Right ventricle myocardium inferior (tissue), 1 donor: ENCODE data around the gene ITIH3. TPM values are rescaled to one million over a fixed set of nuclear protein-coding genes. Genes with fewer than 3 reads are reported as not detected.

Experiments
- ATAC-seq: fragments of 200-7000 bp; cut with Tn5 transposase; one replicate; pipeline ENCODE4 v1.9.1; 2020; ENCODE audit warnings: mild to moderate bottlenecking, moderate library complexity
- DNase-seq: peaks from one replicate; pipeline ENCODE4 v3.0.0; 2021; ENCODE audit errors: missing footprints
- intact Hi-C: fragments of 100-400 bp; cut with DNase I; formaldehyde crosslinking; loops from one replicate; pipeline ENCODE4 v1.11.0; 2022
- total RNA-seq: library from RNA; stranded (reverse); fragmentation: NEBNext Ultra II Directional; extraction: Animal tissue kit (Norgen Biotek cat#: 25700); gene quantifications from one replicate; pipeline ENCODE4 v1.2.1, GENCODE V29; 2021
- donor health status: DM: no; HTN: yes; CAD: no; lungs with severe emphysema.

Gene ITIH3
- total RNA-seq, 1 donor from 2014 or later, result 0.43 TPM

GRCh38 chr3:52816199-52816598 lies 21.6 kb downstream of the ITIH3 start:
- ATAC-seq, result no peak
- DNase-seq, result no peak
- intact Hi-C loops, result no loop called here

DNA sequence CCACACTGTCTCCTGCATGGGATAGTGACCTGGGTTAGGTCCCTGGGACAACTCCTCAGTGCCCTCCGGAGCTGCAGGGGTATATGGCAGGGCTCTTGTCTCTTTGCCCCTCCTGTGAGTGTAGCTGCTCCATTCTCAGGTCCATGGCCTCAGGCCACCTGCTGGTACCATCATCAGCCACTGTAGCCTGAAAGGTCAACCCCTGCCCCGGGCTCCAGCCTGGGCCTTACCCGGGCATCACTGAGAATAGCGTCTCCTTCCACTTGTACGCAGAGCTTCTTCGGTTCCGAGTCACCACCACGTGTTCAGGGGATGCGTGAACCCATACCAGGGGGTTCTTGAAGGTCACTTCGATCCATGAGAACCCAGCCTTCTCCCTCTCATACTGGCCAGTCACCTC lies 22.1 kb downstream of the ITIH3 start:
- intact Hi-C loops, result no loop called here
- DNase-seq (no peak), ATAC-seq (no peak)

- DNase-seq, result no peak
- intact Hi-C loops, result no loop called here
- no peak for ATAC-seq
Observed at GRCh38 chr3:52817221-52817620, 22.6 kb downstream of the ITIH3 start.

GRCh38 chr3:52817860-52818259 lies 23.3 kb downstream of the ITIH3 start:
- DNase-seq, result no peak
- intact Hi-C loops, result no loop called here
- peak; percentile 21 for ATAC-seq

- intact Hi-C loops, result no loop called here
- DNase-seq, result no peak
- ATAC-seq, result no peak
Observed at GRCh38 chr3:52819936-52820335, 25.3 kb downstream of the ITIH3 start.

DNA sequence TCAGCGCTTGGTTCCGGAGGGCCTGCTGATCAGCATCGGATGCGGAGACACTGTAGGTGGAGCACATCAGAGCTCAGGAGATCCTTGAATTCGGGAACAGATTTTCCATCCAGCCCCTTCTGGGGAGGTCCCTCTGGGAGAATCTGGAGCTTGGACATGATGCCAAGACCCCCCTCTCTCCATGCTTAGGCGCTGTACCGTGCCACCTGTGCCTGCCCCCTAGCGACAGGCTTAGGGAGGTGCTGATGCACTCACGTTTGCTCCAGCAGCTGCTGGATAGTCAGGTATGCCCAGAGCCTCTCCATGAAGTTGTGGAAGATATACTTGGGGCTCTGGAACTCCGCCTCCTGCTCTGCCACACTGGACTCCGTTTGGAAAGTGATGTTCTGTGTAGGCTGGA lies 26.1 kb downstream of the ITIH3 start:
- no peak for ATAC-seq
- no peak for DNase-seq
- intact Hi-C loops, result no loop called here

GRCh38 chr3:52822363-52822762 lies 27.8 kb downstream of the ITIH3 start:
- no peak for DNase-seq
- intact Hi-C loops, result no loop called here
- ATAC-seq, result no peak

DNA sequence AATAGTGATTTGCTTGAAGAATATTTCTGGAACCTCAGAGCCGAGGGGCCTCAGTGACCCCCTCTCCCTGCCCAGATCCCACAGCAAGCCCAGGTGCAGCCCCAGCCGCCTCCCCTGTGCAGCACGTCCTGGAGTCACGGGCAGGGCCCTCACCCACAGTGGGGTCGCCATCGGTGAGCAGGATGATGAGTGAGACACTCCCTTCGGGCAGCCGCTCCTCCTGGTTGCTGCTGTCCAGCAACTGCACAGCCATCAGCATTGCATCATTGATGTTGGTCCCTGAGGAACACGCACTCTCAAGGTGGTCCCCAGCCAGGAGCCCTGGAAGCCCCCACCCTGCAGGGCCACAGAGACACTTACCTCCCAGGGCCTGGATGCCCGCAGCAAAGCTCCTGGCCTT lies 29.4 kb downstream of the ITIH3 start:
- ATAC-seq (no peak), DNase-seq (peak; percentile 58)
- intact Hi-C loops, result no loop called here

DNA sequence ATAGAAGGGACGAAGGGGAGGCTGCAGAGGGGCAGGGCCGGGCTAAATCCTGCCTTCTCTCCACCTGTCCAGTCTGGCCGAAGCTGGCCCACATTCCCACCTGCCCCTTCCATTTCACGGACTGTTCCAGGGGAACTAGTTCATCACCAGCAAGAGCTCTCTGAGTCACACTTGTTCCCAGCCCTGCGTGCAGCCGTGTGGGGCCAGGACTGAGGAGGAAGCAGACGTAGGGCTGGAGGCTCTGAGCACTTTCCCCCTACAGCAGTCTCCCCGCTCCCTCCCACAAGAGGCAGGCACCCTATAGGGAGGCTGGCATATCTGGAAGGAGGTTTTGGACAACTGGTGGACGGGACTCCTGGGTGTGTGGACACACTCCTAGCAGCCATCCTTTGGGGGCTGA lies 32.8 kb downstream of the ITIH3 start:
- no peak for DNase-seq
- intact Hi-C loops, result no loop called here
- ATAC-seq, result no peak

DNA sequence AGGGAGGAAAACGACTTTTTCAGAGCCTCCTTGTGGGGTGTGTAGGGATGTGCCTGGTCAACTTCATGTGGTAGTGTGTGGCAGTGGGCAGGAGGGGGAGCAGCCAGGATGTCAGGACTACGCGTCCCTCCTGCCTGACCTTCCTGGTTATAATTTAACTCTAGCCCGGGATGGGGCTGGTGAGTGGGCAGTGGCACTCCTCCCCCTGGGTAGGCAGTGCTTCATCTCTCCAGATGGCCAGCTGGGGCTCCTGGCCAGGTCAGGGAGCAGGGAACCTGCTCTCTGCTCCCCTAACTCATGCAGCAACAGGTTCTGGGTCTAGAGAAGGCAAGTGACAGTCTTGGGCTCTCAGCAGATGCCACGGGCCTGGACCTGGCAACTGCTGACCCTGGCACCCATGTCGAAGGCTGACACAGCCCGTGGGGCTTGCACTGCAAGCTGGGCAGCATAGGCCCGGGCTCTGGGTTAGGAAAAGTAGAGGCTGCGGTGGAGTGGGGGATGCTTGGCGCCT lies 33.3 kb downstream of the ITIH3 start:
- intact Hi-C loops, result no loop called here
- DNase-seq (peak; percentile 13), ATAC-seq (no peak)

DNA sequence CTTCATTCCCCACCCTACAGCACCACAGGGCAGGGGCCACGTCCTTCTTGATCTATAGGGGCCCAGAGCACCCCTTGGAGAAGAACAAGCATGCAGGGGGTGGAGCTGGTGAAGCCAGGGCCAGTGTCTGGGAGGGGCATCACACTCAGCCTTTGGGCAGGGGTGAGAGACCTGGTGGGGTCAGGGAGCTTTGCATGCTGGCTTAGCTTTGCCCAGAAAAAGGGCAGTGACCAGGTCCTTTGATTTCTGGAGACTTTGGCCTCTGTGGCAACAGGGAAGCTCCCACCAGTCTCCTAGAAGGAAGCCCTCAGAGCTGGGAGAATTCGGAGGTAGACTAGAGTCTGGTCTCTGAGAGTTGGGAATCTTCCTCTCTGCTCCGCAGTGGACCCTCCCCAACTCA lies 34.9 kb downstream of the ITIH3 start:
- intact Hi-C loops, result no loop called here
- peak; percentile 3 for DNase-seq
- no peak for ATAC-seq

GRCh38 chr3:52829906-52830463 lies 35.4 kb downstream of the ITIH3 start:
- DNase-seq (peak; percentile 49), ATAC-seq (no peak)
- intact Hi-C loops, result no loop called here

DNA sequence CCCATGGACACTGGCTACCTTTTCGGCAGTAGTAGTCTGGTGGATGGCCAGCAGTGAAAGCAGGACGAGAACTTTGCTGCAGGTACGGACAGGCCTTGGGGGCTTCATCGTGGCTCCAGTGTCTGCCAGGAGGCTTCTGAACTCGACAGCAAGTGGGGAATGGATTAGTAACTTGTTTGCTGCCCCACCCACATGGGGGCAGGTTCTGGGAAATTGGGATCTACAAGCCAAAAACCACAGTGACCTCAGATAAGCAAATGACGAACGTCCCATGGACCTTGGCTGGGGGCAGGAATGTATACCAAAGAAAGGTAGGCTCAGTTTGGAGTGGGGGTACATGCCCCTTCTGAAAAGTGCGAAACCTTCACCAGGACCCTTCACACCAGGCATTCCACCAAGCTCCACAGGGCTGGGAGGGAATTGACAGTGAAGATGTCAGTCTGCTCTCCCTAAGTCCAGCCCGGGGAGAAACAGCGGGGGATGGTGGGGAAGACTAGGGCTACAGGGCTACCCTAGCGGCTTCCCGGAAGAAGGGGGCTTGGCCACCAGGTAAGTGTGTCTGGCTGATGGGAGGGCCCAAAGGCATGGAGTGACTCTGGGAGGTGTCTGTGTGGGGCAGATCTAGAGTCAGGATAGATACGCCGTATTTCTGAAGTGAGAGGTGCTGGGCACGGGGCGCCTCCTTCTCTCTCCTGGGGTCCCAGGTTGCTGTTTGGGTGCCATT lies 36.1 kb downstream of the ITIH3 start, which contains the start of gene ITIH4:
TSS of gene ITIH4 (minus strand) at position 138 of the 724 bp plus-strand sequence. CDS start at position 108, 30 bp downstream.
- no peak for ATAC-seq
- intact Hi-C loops, result no loop called here
- DNase-seq, result peak; percentile 46

DNA sequence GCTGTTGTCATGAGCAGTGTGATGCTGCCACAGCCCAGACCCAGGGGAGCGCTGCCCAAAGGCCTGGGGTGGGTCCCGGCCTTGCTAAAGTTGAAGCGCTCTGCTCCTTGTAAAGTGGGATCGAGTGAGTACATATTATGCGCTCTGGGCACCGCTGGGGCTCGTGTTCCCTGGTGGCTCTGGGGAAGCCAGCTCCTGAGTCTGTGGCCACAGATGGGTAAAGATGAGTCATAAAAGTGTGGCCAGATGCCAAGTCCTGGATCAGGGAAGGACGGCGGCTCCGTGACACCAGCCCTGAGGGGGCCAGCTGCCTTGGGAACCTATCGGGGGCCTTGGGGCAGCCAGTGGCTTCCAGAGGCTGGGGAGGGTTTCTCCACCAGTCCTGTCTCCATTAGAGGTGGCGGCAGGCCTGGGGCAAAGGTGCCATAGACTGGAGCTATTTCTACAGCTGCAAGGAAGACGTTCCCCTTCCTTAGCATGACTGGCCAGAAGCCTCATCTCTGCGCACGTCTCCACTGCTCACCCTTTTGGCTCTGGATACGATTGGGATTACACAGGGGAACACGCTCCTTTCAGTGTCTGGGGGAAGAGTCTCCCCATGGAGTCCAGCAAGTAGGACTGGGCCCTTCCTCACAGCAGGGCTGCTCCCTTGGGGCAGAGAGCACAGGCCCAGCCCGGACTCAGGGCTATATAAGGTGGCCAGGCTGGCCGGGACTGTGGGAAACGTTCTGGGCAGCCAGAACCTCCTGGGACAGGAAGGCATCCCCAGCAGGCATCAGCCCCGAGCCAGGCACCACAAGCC lies 37.1 kb downstream of the ITIH3 start:
- intact Hi-C loops, result no loop called here
- DNase-seq (peak; percentile 69), ATAC-seq (peak; percentile 11)

- intact Hi-C loops, result no loop called here
Observed at GRCh38 chr3:52833202-52833601, 38.6 kb downstream of the ITIH3 start.

GRCh38 chr3:52834871-52835501 lies 40.4 kb downstream of the ITIH3 start, which contains the start of gene MUSTN1:
TSS of gene MUSTN1 (minus strand) at chr3:52835019. CDS start at chr3:52834948, 71 bp downstream.
- ATAC-seq (peak; percentile 62), DNase-seq (no peak)
- intact Hi-C loops, result no loop called here

More at GRCh38 chr3:52833202-52833601, 38.6 kb downstream of the ITIH3 start:
- peak; percentile 37 for DNase-seq
- no peak for ATAC-seq

DNA sequence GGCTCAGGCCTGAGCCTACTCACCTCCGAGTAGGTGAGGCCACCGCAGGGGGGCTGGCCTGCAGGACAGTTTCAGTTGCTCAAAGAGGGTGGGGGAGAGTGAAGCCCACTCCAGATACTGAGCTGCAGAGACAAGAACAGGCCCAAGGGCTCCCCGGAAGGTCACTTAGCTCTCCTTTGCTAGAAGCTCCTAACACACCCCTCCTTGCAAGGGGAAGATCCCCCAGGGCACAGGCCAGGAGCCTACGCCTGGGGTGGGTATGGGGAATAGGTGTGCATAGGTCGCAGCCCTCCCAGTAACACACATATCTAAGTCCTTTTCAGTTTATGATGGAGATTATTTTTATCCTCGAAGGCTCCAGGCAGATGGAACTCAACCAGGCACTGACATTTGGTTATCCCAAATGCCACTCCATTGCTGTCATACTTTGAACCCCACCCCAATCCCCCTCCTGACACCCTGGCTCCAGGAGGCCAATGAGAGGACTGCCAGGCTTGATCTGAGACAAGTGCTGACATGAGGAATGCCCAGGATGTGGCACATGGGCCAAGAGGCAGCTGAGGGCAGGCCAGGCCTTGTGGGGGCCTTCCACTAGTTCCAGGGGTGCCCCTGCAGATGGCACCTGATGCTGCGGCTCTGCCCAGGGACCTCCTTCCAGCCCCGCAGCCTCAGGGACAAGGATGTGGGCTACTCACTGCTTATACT lies 41.3 kb downstream of the ITIH3 start:
- intact Hi-C loops, result no loop called here
- DNase-seq (no peak), ATAC-seq (peak; percentile 67)

DNA sequence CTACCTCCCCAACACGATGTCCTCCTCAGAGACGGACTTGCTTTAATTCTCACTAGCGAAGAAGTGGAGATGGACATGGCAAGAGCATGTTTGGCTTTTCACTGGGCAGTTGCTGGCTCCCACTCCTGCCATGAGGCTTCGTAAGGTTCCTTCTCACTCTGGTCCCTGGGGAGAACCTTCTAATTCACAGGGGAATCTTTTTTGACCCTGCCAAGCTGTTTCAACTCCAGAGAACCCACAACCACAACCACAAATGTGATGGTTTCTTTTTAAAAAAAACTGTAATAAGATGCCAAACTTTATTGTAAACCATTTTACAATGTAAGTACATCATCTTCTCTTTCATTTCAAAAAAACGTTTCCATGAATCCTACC lies 41.9 kb downstream of the ITIH3 start:
- DNase-seq, result no peak
- intact Hi-C loops, result no loop called here
- no peak for ATAC-seq

- DNase-seq, result no peak
Observed at GRCh38 chr3:52836986-52837385, 42.4 kb downstream of the ITIH3 start.

More at GRCh38 chr3:52836986-52837385, 42.4 kb downstream of the ITIH3 start:
- no peak for ATAC-seq
- intact Hi-C loops, result no loop called here
